Ovary (tissue), 9 donors: ENCODE measurements around the gene TSKU. TPM values are rescaled to one million over a fixed set of nuclear protein-coding genes. Genes with fewer than 3 reads are reported as not detected.

Experiments
- DNase-seq, 5 donors: peaks; one replicate each; pipeline ENCODE4 v3.0.0-alpha.2; 2019 to 2020
- H3K27ac ChIP-seq, 2 donors: fragments of 200-600 bp; one replicate each; pipeline versions ENCODE4 v1.5.1 to v1.8.0; 2019 to 2022
- H3K27me3 ChIP-seq: fragments of 200-600 bp; one replicate; pipeline ENCODE4 v1.8.0; 2022
- H3K36me3 ChIP-seq: fragments of 200-600 bp; sonication (generic); one replicate; pipeline ENCODE4 v1.5.1; 2019
- H3K4me1 ChIP-seq: one replicate; pipeline ENCODE4 v1.8.1; 2013; ENCODE audit warnings: mild to moderate bottlenecking, moderate library complexity; ENCODE audit not compliant: insufficient read depth
- H3K4me3 ChIP-seq: fragments of 200-600 bp; sonication (generic); one replicate; pipeline ENCODE4 v1.5.1; 2017
- H3K9me3 ChIP-seq, 2 donors: fragments of 200-600 bp in 1 of 2; sonication (generic) in 1 of 2; one replicate each; pipeline versions ENCODE4 v1.5.1 to v1.8.1; 2013 to 2019; ENCODE audit warnings: mild to moderate bottlenecking in 1 of 2, moderate library complexity in 1 of 2
- EP300 ChIP-seq: sonication (generic); formaldehyde crosslinking; IDR thresholded peaks from one replicate; pipeline ENCODE4 v1.6.1; 2017; ENCODE audit warnings: antibody characterized with exemption
- POLR2A ChIP-seq: fragments of 450-650 bp; IDR thresholded peaks from one replicate; pipeline ENCODE4 v1.6.1; 2017; ENCODE audit warnings: antibody characterized with exemption, mild to moderate bottlenecking, moderate library complexity
- WGBS, 3 donors: extraction: QIAGEN DNeasy Blood & Tissue Kit in 1 of 3; methylation state at CpG; one replicate each; pipeline versions ENCODE4 v1.1.5 to v1.1.7; 2013 to 2017; 5-methylcytosine and 5-hydroxymethylcytosine counted together
- intact Hi-C, 4 donors: fragments of 100-400 bp; cut with DNase I; formaldehyde crosslinking; loops; one replicate each; pipeline versions ENCODE4 v1.11.0 to v1.15.1; 2022 to 2023
- polyA plus RNA-seq, 2 donors: library from polyadenylated mRNA; stranded (reverse); fragments of 200-250 nt in 1 of 2; fragments of 350-450 nt in 1 of 2; fragmentation: Illumina TruSeq in 1 of 2; extraction: RNeasy Lipid Tissue Mini Kit (QIAGEN cat#74804) in 1 of 2; gene quantifications; one replicate each; pipeline ENCODE4 v1.2.3, GENCODE V29; 2013 to 2014
- total RNA-seq, 7 donors: library from RNA; depleted of rRNA in 2 of 7; stranded (reverse); fragments of >200 nt in 2 of 7; fragmentation: NEBNext Ultra II Directional in 3 of 7; extraction: Animal tissue kit (Norgen Biotek cat#: 25700) in 3 of 7; gene quantifications; one replicate each; pipeline versions ENCODE4 v1.1.0 to v1.2.4, GENCODE V29; 2016 to 2023
- TF ChIP-seq, protein P1 (sequence below), 3 donors: fragments of 450-650 bp in 2 of 3; fragments of 200-600 bp in 1 of 3; IDR thresholded peaks; one replicate each; pipeline versions ENCODE4 v1.5.1 to v1.8.0; 2016 to 2022; ENCODE audit warnings: antibody characterized with exemption in 3 of 3, mild to moderate bottlenecking in 1 of 3
- donor health status: DM: no; HTN: no; CAD: no; lungs with moderate emphysema.
- donor health status: DM: no; HTN: no; CAD: no.
- donor health status: Bipolar disorder and iron deficiency.
- donor health status: DM: yes; HTN: yes; CAD: no.
- donor health status: DM: no; HTN: no; CAD: no.
- donor health status: DM: yes; HTN: yes; CAD: no.

TSKU gene
- total and polyA plus RNA-seq, 9 donors: 19.2 to 114 (median 65.1) TPM

DNA sequence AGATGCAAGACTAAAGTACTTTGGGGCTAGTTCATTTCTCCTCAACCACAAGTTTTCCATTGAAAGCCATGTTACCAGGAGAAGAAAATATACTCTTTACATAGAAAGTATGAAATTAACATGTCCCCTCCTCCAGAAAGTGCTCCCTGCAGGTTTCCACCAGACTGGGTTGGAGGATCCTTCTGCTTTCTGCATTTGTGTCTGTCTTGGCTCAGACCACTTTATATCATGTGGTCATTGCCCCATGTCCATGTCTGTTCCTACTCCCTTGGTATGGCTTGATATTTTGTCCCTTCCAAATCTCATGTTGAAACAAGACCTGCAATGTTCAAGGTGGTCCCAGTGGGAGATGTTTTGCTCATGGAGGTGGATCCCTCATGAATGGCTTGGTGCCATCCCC, 49.2 kb downstream of the TSKU start:
- TF ChIP-seq, protein P1, sequence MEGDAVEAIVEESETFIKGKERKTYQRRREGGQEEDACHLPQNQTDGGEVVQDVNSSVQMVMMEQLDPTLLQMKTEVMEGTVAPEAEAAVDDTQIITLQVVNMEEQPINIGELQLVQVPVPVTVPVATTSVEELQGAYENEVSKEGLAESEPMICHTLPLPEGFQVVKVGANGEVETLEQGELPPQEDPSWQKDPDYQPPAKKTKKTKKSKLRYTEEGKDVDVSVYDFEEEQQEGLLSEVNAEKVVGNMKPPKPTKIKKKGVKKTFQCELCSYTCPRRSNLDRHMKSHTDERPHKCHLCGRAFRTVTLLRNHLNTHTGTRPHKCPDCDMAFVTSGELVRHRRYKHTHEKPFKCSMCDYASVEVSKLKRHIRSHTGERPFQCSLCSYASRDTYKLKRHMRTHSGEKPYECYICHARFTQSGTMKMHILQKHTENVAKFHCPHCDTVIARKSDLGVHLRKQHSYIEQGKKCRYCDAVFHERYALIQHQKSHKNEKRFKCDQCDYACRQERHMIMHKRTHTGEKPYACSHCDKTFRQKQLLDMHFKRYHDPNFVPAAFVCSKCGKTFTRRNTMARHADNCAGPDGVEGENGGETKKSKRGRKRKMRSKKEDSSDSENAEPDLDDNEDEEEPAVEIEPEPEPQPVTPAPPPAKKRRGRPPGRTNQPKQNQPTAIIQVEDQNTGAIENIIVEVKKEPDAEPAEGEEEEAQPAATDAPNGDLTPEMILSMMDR (IDR thresholded peaks at IDR 0.05): no peak
- TF ChIP-seq EP300 (no peak), POLR2A (no peak)
- Histone ChIP-seq H3K4me1 (no peaks in the 10 kb centered on the region), H3K4me3 (no peak overlapping the region), H3K27me3 (no peaks in the 10 kb centered on the region), H3K9me3 (no peaks in the 10 kb centered on the region), H3K36me3 (no peaks in the 10 kb centered on the region), H3K27ac (no peak overlapping the region)
- intact Hi-C loops: no loop called here
- no peak for DNase-seq

DNA sequence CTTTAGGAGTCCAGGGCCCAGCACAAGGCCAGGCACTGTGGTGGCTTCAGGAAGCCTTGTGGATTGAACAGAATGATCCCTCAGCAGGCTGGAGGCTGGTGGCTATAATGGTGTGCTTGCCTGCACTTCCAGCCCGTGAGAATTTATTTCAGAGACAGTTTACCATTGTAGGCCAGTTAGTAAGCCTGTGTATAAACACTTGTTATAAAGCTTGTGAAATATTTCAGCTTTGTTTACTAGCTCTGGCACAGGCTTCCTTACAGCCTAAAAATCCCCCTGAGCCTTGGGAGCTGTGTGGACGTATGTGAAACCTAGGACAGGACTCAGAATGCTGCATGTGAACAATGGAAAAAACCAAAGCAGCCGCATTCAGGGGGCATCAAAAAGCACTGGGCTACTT, 51.0 kb downstream of the TSKU start:
- no peaks in the 10 kb centered on the region for H3K36me3 ChIP-seq
- DNase-seq: no peak
- H3K4me1 ChIP-seq: no peaks in the 10 kb centered on the region
- intact Hi-C loops: no loop called here
- WGBS, 3 donors: 71 to 87% (median 79%) methylated on average over 3 of the region's 3 CpGs
- TF ChIP-seq EP300: no peak
- no peak for TF ChIP-seq POLR2A
- TF ChIP-seq, protein P1 (IDR thresholded peaks at IDR 0.05): no peak
- H3K27ac ChIP-seq: no peak overlapping the region
- H3K4me3 ChIP-seq: no peak overlapping the region
- no peaks in the 10 kb centered on the region for H3K9me3 ChIP-seq
- H3K27me3 ChIP-seq: no peaks in the 10 kb centered on the region

DNA sequence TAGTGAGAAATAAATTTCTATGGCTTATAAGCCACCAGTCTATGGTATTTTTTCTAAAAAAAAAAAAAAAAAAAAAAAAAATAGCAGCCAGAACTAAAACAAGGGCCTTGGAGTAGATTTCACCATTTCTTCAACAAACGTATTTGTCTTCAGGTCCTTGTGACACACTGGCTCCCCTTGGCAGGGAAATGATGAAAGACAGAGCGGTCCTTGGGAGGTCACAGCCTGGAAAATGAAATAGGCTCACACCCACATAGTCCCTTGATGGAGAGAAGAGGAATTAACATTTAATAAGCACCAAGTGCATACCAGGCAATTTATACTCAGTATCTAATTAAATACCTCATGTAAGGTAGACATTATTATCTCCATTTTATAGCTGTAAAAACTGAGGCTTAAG, 51.9 kb downstream of the TSKU start:
- Histone ChIP-seq H3K27me3 (no peaks in the 10 kb centered on the region), H3K36me3 (no peaks in the 10 kb centered on the region), H3K4me3 (no peak overlapping the region), H3K9me3 (no peaks in the 10 kb centered on the region), H3K27ac (no peak overlapping the region), H3K4me1 (no peaks in the 10 kb centered on the region)
- DNase-seq: no peak
- intact Hi-C loops: no loop called here
- TF ChIP-seq EP300 (no peak), POLR2A (no peak)
- TF ChIP-seq, protein P1 (IDR thresholded peaks at IDR 0.05): no peak
- WGBS, 3 donors: 81 to 95% (median 94%) methylated on average over 2 of the region's 2 CpGs

DNA sequence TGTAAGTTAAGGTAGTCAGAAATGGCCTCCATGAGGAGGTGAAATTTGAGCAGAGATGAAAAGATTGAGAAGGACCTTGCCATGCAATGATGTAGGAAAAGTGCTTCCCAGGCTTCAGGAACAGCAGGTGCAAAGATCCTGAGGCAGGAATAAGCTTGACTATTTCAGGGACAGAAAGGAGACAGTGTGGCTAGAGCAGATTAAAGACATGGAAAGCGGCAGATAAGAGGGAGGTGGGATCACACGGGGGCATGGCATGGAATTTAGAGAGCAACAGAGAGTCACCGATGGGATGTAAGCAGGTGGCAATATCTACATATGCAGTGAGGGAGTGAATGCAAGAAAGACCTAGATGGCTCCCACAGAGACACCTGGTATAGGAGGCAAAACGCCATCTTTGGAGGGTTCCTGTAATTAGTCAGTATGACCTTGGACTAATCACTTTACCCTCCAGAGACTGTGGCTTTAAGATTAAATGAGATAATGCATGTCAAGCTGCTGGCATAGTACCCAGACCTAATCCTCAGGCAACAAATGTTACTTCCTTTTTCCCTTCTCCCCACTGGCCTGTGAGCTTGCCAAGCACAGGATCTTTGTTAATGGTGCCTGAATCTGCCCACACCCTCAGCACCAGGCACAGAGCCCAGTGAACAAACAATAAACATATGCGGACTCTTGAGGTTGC, 52.9 kb downstream of the TSKU start:
- Histone ChIP-seq H3K4me1 (no peaks in the 10 kb centered on the region), H3K4me3 (no peak overlapping the region), H3K27me3 (no peaks in the 10 kb centered on the region), H3K27ac (no peak overlapping the region), H3K9me3 (no peaks in the 10 kb centered on the region), H3K36me3 (no peaks in the 10 kb centered on the region)
- 27 to 54% (median 32%) methylated on average over 5 of the region's 5 CpGs for WGBS, 3 donors
- DNase-seq: no peak
- intact Hi-C loops: no loop called here
- TF ChIP-seq POLR2A (no peak), EP300 (no peak)
- TF ChIP-seq, protein P1 (IDR thresholded peaks at IDR 0.05): no peak
